NCI-H1436 (cell line): Measurements from ENCODE around the gene AXIN1.

Source experiments
- DNase-seq: peaks from one replicate; lab custom pipeline; 2025; lab: John Stamatoyannopoulos, UW

AXIN1 gene

GRCh38 chr16:301235-301634, 51.3 kb downstream of the AXIN1 start:
- no peak for DNase-seq

- DNase-seq = no peak
Measured at GRCh38 chr16:297832-298231, 54.7 kb downstream of the AXIN1 start.

GRCh38 chr16:296806-297510, 55.6 kb downstream of the AXIN1 start:
- DNase-seq = no peak

GRCh38 chr16:296276-296675, 56.2 kb downstream of the AXIN1 start:
- no peak for DNase-seq

GRCh38 chr16:293043-293775, 59.3 kb downstream of the AXIN1 start:
- no peak for DNase-seq

GRCh38 chr16:291539-291938, 61.0 kb downstream of the AXIN1 start:
- DNase-seq = no peak

- DNase-seq = no peak
Measured at GRCh38 chr16:290681-291405, 61.7 kb downstream of the AXIN1 start.

GRCh38 chr16:290015-290680, 62.4 kb downstream of the AXIN1 start:
- no peak for DNase-seq

GRCh38 chr16:289395-289997, 63.0 kb downstream of the AXIN1 start:
- DNase-seq = no peak

GRCh38 chr16:287981-288920, 64.3 kb downstream of the AXIN1 start:
- DNase-seq = no peak

- DNase-seq = peak; percentile 63
Measured at GRCh38 chr16:287298-287811, 65.2 kb downstream of the AXIN1 start.

- no peak for DNase-seq
Measured at GRCh38 chr16:286491-287297, 65.8 kb downstream of the AXIN1 start.

- DNase-seq = no peak
Measured at GRCh38 chr16:285146-286055, 67.1 kb downstream of the AXIN1 start.

GRCh38 chr16:284204-285120, 68.1 kb downstream of the AXIN1 start:
- no peak for DNase-seq

- DNase-seq = no peak
Measured at GRCh38 chr16:283033-283805, 69.3 kb downstream of the AXIN1 start, which contains the start of gene PDIA2. TSS of gene PDIA2 (plus strand) at chr16:283164. CDS start at chr16:283170, 6 bp downstream.

- no peak for DNase-seq
Measured at GRCh38 chr16:282491-282890, 70.0 kb downstream of the AXIN1 start.
